Coronary artery (tissue), 2 donors: Measurements from ENCODE around the gene HAUS8.
A peak's percentile ranks its signal among the peaks of the same experiment; 100 is the strongest.
"Not testable (repeated sequence)": the region's sequence is repeated elsewhere in the genome, so short reads cannot be mapped to it uniquely, and the experiment has no call there.

Experiments used
- DNase-seq: peaks from one replicate; pipeline ENCODE4 v3.0.0-alpha.2; 2017; ENCODE audit warnings: low spot score
- H3K27ac ChIP-seq, 2 donors: fragments of 200-600 bp; sonication (generic); one replicate each; pipeline ENCODE4 v1.5.1; 2016 to 2019
- H3K4me3 ChIP-seq: fragments of 200-600 bp; sonication (generic); 2 replicates; pipeline ENCODE4 v1.5.1; 2016; ENCODE audit warnings: mild to moderate bottlenecking, moderate library complexity
- CTCF ChIP-seq: fragments of 200-600 bp; sonication (generic); IDR thresholded peaks from one replicate; pipeline ENCODE4 v1.5.1; 2019; ENCODE audit warnings: antibody characterized with exemption

Gene HAUS8

GRCh38 chr19:17101686-17102628 lies 26.7 kb upstream of the HAUS8 start:
- Histone ChIP-seq H3K4me3 (no peak overlapping the region), H3K27ac (no peak overlapping the region)
- no peak for DNase-seq
- no peak for TF ChIP-seq CTCF

GRCh38 chr19:17098326-17098725 lies 23.1 kb upstream of the HAUS8 start:
- TF ChIP-seq CTCF: no peak
- Histone ChIP-seq H3K27ac (peak overlapping the region; percentile 53 to 58), H3K4me3 (no peak overlapping the region)
- no peak for DNase-seq

GRCh38 chr19:17097593-17098126 lies 22.4 kb upstream of the HAUS8 start:
- H3K27ac ChIP-seq: peak overlapping the region; percentile 53 to 58
- no peak for TF ChIP-seq CTCF
- no peak for DNase-seq
- no peak overlapping the region for H3K4me3 ChIP-seq

- DNase-seq: peak; percentile 93
- Histone ChIP-seq H3K4me3 (peak overlapping the region; percentile 26), H3K27ac (peak overlapping the region; percentile 85 to 90)
- no peak for TF ChIP-seq CTCF
Measured at GRCh38 chr19:17095141-17095919, 20.1 kb upstream of the HAUS8 start.

- H3K27ac ChIP-seq: peak overlapping the region; percentile 85 to 90
- H3K4me3 ChIP-seq: peak overlapping the region; percentile 26
- not testable (repeated sequence) for DNase-seq
Measured at GRCh38 chr19:17094694-17095093, 19.4 kb upstream of the HAUS8 start.

- no peak for TF ChIP-seq CTCF
- Histone ChIP-seq H3K4me3 (no peak overlapping the region), H3K27ac (no peak overlapping the region)
- DNase-seq: no peak
Measured at GRCh38 chr19:17092696-17093095, 17.4 kb upstream of the HAUS8 start.

- Histone ChIP-seq H3K27ac (peak overlapping the region; percentile 40 to 73), H3K4me3 (no peak overlapping the region)
- no peak for DNase-seq
- no peak for TF ChIP-seq CTCF
Measured at GRCh38 chr19:17091758-17092333, 16.6 kb upstream of the HAUS8 start.
